B cell (primary cell): ENCODE results near the gene DLG2. TPM values are rescaled to one million over a fixed set of nuclear protein-coding genes. Genes with fewer than 3 reads are reported as not detected.

Experiments
- ATAC-seq: fragments of 200-7000 bp; cut with Tn5 transposase; one replicate; pipeline ENCODE4 v1.10.0; 2021; ENCODE audit warnings: low read depth, mild to moderate bottlenecking, moderate number of reproducible peaks, moderate library complexity
- CTCF ChIA-PET: fragments of 350-600 bp; sonication (Branson Sonifier 250); formaldehyde crosslinking; loops from one replicate; lab custom pipeline; 2021; ENCODE audit warnings: antibody characterized with exemption, inconsistent platforms; lab: Charles Lee
- POLR2A ChIA-PET: fragments of 350-600 bp; sonication (Branson Sonifier 250); formaldehyde crosslinking; loops from one replicate; lab custom pipeline; 2021; ENCODE audit warnings: antibody characterized with exemption; lab: Charles Lee
- DNase-seq: peaks from one replicate; pipeline ENCODE4 v3.0.0; 2013
- H2AFZ ChIP-seq: 2 replicates; pipeline ENCODE4 v1.6.1; 2012; ENCODE audit warnings: mild to moderate bottlenecking, low read depth, low read length; ENCODE audit not compliant: insufficient read depth, poor library complexity, severe bottlenecking
- H3K27ac ChIP-seq, 2 donors: 1 replicate in 1 of 2; 2 replicates in 1 of 2; pipeline ENCODE4 v1.5.1; 2012 to 2013; ENCODE audit warnings: low read length in 2 of 2, mild to moderate bottlenecking in 2 of 2, moderate library complexity in 1 of 2
- H3K27me3 ChIP-seq, 4 experiments: fragments of 200-600 bp in 1 of 4; sonication (generic) in 1 of 4; replicated peaks in 1 of 4; 1 replicate in 2 of 4; 2 replicates in 2 of 4; pipeline versions ENCODE4 v1.6.1 to v1.7.0; 2013 to 2016; ENCODE audit warnings: low read length in 3 of 4, mild to moderate bottlenecking in 2 of 4, mixed read lengths in 1 of 4, moderate library complexity in 1 of 4; ENCODE audit not compliant: insufficient read depth in 4 of 4, control insufficient read depth in 3 of 4; ENCODE audit errors: control extremely low read depth in 1 of 4
- H3K36me3 ChIP-seq, 2 experiments: replicated peaks in 1 of 2; 1 replicate in 1 of 2; 2 replicates in 1 of 2; pipeline versions ENCODE4 v1.6.1 to v1.7.1; 2013; ENCODE audit warnings: low read length in 1 of 2; ENCODE audit not compliant: insufficient read depth in 2 of 2, control insufficient read depth in 1 of 2; ENCODE audit errors: control extremely low read depth in 1 of 2, extremely low read depth in 1 of 2
- H3K4me1 ChIP-seq, 2 donors: fragments of 200-600 bp in 1 of 2; sonication (generic) in 1 of 2; 1 replicate in 1 of 2; 2 replicates in 1 of 2; pipeline versions ENCODE4 v1.5.1 to v1.6.1; 2013 to 2017; ENCODE audit warnings: low read length in 2 of 2; ENCODE audit not compliant: control insufficient read depth in 2 of 2, insufficient read depth in 2 of 2
- H3K4me2 ChIP-seq: replicated peaks from 2 replicates; pipeline ENCODE3; 2012; ENCODE audit warnings: mild to moderate bottlenecking, low read depth, low read length; ENCODE audit not compliant: poor library complexity, severe bottlenecking
- H3K4me3 ChIP-seq, 5 experiments: fragments of 200-600 bp in 1 of 5; sonication (generic) in 1 of 5; 1 replicate in 3 of 5; 2 replicates in 2 of 5; pipeline versions ENCODE4 v1.5.1 to v1.7.0; 2011 to 2016; ENCODE audit warnings: low read length in 4 of 5, mild to moderate bottlenecking in 4 of 5, low read depth in 2 of 5, control low read depth in 1 of 5, moderate library complexity in 1 of 5; ENCODE audit not compliant: insufficient read depth in 1 of 5; ENCODE audit errors: control extremely low read depth in 1 of 5, extremely low read depth in 1 of 5
- H3K79me2 ChIP-seq: fragments of 200-600 bp; sonication (generic); one replicate; pipeline ENCODE4 v1.6.0; 2016; ENCODE audit warnings: low read length; ENCODE audit not compliant: control insufficient read depth, insufficient read depth
- H3K9ac ChIP-seq: fragments of 200-600 bp; sonication (generic); 2 replicates; pipeline ENCODE4 v1.6.1; 2017; ENCODE audit warnings: mild to moderate bottlenecking, low read length, moderate library complexity
- H3K9me3 ChIP-seq, 3 donors: one replicate each; pipeline versions ENCODE4 v1.6.1 to v1.7.1; 2013; ENCODE audit warnings: low read length in 2 of 3; ENCODE audit not compliant: control insufficient read depth in 2 of 3, insufficient read depth in 1 of 3; ENCODE audit errors: control extremely low read depth in 1 of 3
- H4K20me1 ChIP-seq: 2 replicates; pipeline ENCODE4 v1.6.0; 2012; ENCODE audit warnings: mild to moderate bottlenecking, low read length; ENCODE audit not compliant: insufficient read depth, control insufficient read depth, poor library complexity, severe bottlenecking
- H3K27ac Mint-ChIP-seq: one replicate; pipeline ENCODE4 v1.8.0; 2021; ENCODE audit warnings: mixed read lengths
- H3K27me3 Mint-ChIP-seq: one replicate; pipeline ENCODE4 v1.8.0; 2021; ENCODE audit warnings: mixed read lengths
- H3K4me1 Mint-ChIP-seq: one replicate; pipeline ENCODE4 v1.8.0; 2021; ENCODE audit warnings: mixed read lengths
- H3K4me3 Mint-ChIP-seq: one replicate; pipeline ENCODE4 v1.8.0; 2021; ENCODE audit warnings: mixed read lengths
- H3K9me3 Mint-ChIP-seq: one replicate; pipeline ENCODE4 v1.8.0; 2022; ENCODE audit warnings: mixed read lengths; ENCODE audit not compliant: insufficient read depth
- EZH2 ChIP-seq: IDR thresholded peaks from 2 replicates; pipeline ENCODE4 v1.6.1; 2012; ENCODE audit warnings: borderline replicate concordance, low read depth, mild to moderate bottlenecking, moderate library complexity, low read length; ENCODE audit not compliant: insufficient read depth, poor library complexity, severe bottlenecking
- WGBS: methylation state at CpG from one replicate; pipeline ENCODE4 v1.1.5; 2013; ENCODE audit warnings: missing lambda C conversion rate; ENCODE audit not compliant: insufficient coverage; 5-methylcytosine and 5-hydroxymethylcytosine counted together
- intact Hi-C: fragments of 100-400 bp; cut with micrococcal nuclease; formaldehyde crosslinking; loops from one replicate; pipeline ENCODE4 v1.10.0; 2022
- polyA plus RNA-seq: library from polyadenylated mRNA; depleted of rRNA; stranded (reverse); fragments of >200 nt; gene quantifications from 2 replicates; pipeline ENCODE4 v1.2.3, GENCODE V29; 2012
- total RNA-seq, 2 donors: library from RNA; stranded (reverse); fragments of 120-200 nt in 1 of 2; gene quantifications; 1 replicate in 1 of 2; 2 replicates in 1 of 2; pipeline versions ENCODE4 v1.2.3 to v1.2.4, GENCODE V29; 2013 to 2022
- TF ChIP-seq, protein P1 (sequence below): fragments of 200-600 bp; IDR thresholded peaks from one replicate; pipeline ENCODE4 v1.8.0; 2022; ENCODE audit warnings: antibody characterized with exemption, mild to moderate bottlenecking

DLG2 gene
- total and polyA plus RNA-seq, 2 donors (not counting 1 experiment from before 2014, with no cell fraction given) = 0.54 to 5.4 TPM

DNA sequence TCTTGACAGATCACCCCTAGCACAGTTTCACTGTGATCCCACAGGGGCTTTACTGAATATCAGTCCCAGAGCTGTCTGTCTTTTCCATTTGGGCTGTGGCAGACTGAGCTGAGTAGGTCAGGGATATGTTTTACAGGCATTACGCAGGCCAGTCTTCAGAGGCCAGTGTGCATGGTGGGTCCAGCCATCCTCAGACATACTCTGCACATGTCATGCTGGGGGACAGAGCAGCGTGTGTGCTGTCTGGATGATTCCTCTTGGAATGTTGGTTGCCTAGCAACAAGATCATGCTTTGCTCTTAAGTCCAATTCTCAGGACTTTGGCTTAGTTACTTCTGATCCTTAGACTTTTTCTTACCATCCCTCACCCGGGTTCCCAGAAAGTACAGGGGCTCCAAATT lies 736.5 kb downstream of the DLG2 start:
- Mint-ChIP-seq H3K4me1 (no peaks in the 10 kb centered on the region), H3K9me3 (no peaks in the 10 kb centered on the region), H3K27ac (no peak overlapping the region), H3K27me3 (no peaks in the 10 kb centered on the region), H3K4me3 (no peak overlapping the region)
- H3K27me3 ChIP-seq = no peaks in the 10 kb centered on the region
- POLR2A ChIA-PET = no interaction called here
- intact Hi-C loops = no loop called here
- H3K36me3 ChIP-seq = no peaks in the 10 kb centered on the region
- H3K4me1 ChIP-seq = no peaks in the 10 kb centered on the region
- no peaks in the 10 kb centered on the region for H3K79me2 ChIP-seq
- no peak overlapping the region for H3K4me2 ChIP-seq
- H3K4me3 ChIP-seq = no peak overlapping the region
- H3K9ac ChIP-seq = no peak overlapping the region
- no peak overlapping the region for H2AFZ ChIP-seq
- no peaks in the 10 kb centered on the region for H3K9me3 ChIP-seq
- H3K27ac ChIP-seq = no peak overlapping the region
- TF ChIP-seq, protein P1, sequence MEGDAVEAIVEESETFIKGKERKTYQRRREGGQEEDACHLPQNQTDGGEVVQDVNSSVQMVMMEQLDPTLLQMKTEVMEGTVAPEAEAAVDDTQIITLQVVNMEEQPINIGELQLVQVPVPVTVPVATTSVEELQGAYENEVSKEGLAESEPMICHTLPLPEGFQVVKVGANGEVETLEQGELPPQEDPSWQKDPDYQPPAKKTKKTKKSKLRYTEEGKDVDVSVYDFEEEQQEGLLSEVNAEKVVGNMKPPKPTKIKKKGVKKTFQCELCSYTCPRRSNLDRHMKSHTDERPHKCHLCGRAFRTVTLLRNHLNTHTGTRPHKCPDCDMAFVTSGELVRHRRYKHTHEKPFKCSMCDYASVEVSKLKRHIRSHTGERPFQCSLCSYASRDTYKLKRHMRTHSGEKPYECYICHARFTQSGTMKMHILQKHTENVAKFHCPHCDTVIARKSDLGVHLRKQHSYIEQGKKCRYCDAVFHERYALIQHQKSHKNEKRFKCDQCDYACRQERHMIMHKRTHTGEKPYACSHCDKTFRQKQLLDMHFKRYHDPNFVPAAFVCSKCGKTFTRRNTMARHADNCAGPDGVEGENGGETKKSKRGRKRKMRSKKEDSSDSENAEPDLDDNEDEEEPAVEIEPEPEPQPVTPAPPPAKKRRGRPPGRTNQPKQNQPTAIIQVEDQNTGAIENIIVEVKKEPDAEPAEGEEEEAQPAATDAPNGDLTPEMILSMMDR = no peak
- DNase-seq (no peak), ATAC-seq (no peak)
- CTCF ChIA-PET = no interaction called here
- WGBS = 90% methylated on average over 2 of the region's 3 CpGs
- no peaks in the 10 kb centered on the region for H4K20me1 ChIP-seq

DNA sequence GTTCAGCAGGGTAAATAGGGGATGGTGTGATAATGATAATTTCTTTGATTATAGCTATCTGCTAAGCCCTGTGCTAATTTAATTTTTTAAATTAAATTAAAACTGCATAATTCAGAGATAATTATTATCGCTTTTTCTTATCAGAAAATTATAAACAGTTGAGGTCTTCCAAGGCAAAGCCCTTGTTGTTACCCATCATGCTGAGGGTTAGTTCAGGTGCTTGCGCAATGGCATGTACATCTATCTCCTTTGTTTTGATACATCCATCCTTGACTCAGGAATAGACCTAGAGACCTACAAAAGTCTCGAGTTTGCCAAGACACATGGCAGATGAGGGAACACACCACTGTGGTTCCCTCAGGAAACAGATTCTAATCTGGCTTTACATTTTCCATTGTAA lies 737.6 kb downstream of the DLG2 start:
- Histone ChIP-seq H3K4me1 (no peaks in the 10 kb centered on the region), H2AFZ (no peak overlapping the region), H3K9me3 (no peaks in the 10 kb centered on the region), H3K9ac (no peak overlapping the region), H3K4me2 (no peak overlapping the region), H3K27me3 (no peaks in the 10 kb centered on the region), H3K27ac (no peak overlapping the region), H4K20me1 (no peaks in the 10 kb centered on the region), H3K36me3 (no peaks in the 10 kb centered on the region), H3K79me2 (no peaks in the 10 kb centered on the region), H3K4me3 (no peak overlapping the region)
- intact Hi-C loops = no loop called here
- DNase-seq (no peak), ATAC-seq (no peak)
- Mint-ChIP-seq H3K9me3 (no peaks in the 10 kb centered on the region), H3K4me3 (no peak overlapping the region), H3K4me1 (no peaks in the 10 kb centered on the region), H3K27ac (no peak overlapping the region), H3K27me3 (no peaks in the 10 kb centered on the region)
- POLR2A ChIA-PET = no interaction called here
- 100% methylated on average over 2 of the region's 3 CpGs for WGBS
- TF ChIP-seq, protein P1 = no peak
- no peak for TF ChIP-seq EZH2
- CTCF ChIA-PET = no interaction called here
